SK-N-SH (cell line): ENCODE data around the gene MCM5.

ENCODE experiments used
- GABPA ChIP-seq: IDR thresholded peaks from 2 replicates; pipeline ENCODE4 v1.4.0; 2012; ENCODE audit warnings: low read depth, mild to moderate bottlenecking
- RCOR1 ChIP-seq: fragments of 150-350 bp; IDR thresholded peaks from 2 replicates; pipeline ENCODE4 v1.6.1; 2017; ENCODE audit warnings: antibody characterized with exemption, low read length
- SIN3A ChIP-seq: IDR thresholded peaks from 2 replicates; pipeline ENCODE4 v1.6.1; 2012; ENCODE audit warnings: low read depth, mild to moderate bottlenecking, low read length, moderate library complexity, borderline replicate concordance
- SMC3 ChIP-seq: IDR thresholded peaks from 2 replicates; pipeline ENCODE4 v1.6.1; 2012; ENCODE audit warnings: low read depth, low read length, improper control_type of control experiment
- TF ChIP-seq, protein P1 (sequence below): fragments of 150-350 bp; IDR thresholded peaks from 2 replicates; pipeline ENCODE4 v1.6.1; 2017; ENCODE audit warnings: antibody characterized with exemption, low read length, low read depth, borderline replicate concordance
- TF ChIP-seq, protein P2 (sequence below): fragments of 200-600 bp; sonication (generic); IDR thresholded peaks from 2 replicates; pipeline ENCODE4 v1.6.1; 2017; ENCODE audit warnings: antibody characterized with exemption, mild to moderate bottlenecking, moderate library complexity
- TF ChIP-seq, protein P3 (sequence below): IDR thresholded peaks from 2 replicates; pipeline ENCODE4 v1.4.0; 2012; ENCODE audit warnings: low read depth, borderline replicate concordance

DNA sequence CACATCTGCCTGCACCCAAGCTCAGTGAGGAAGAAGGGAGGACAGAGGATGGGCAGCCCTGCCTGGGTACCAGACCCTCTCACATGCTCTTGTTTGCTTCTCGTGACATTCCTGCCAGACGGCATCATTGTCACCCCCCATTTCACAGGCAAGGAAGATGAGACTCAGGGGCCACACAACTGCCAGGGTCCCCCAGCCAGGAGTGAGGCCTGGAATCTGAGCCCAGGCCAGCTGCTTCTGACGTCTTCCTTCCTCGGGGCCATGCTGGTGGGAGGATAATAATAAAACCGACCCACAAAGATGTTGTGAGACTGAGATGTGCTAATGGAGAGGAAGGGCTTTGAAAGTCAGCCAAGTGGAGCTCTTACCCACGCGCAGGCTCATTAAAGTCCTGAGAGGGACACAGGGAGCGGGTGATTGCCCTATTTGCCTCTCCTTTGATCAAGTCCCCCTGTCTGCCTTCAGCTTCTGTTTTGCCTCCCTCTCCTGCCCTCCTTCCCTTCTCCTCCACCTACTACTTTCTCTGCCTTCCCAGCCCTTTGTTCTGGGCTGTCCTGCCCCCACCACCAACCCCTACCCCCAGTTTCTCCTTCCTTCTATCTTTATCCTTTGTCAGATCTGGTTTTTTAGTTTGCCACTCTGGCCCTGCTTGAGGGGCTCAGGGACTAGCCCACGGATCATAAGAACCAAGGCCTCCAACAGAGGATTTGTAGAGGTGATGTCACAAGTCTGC, 62.7 kb downstream of the MCM5 start:
- TF ChIP-seq RCOR1 (no peak), SMC3 (no peak), SIN3A (no peak), GABPA (no peak)
- TF ChIP-seq, protein P1, sequence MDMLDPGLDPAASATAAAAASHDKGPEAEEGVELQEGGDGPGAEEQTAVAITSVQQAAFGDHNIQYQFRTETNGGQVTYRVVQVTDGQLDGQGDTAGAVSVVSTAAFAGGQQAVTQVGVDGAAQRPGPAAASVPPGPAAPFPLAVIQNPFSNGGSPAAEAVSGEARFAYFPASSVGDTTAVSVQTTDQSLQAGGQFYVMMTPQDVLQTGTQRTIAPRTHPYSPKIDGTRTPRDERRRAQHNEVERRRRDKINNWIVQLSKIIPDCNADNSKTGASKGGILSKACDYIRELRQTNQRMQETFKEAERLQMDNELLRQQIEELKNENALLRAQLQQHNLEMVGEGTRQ: no peak
- TF ChIP-seq, protein P2, sequence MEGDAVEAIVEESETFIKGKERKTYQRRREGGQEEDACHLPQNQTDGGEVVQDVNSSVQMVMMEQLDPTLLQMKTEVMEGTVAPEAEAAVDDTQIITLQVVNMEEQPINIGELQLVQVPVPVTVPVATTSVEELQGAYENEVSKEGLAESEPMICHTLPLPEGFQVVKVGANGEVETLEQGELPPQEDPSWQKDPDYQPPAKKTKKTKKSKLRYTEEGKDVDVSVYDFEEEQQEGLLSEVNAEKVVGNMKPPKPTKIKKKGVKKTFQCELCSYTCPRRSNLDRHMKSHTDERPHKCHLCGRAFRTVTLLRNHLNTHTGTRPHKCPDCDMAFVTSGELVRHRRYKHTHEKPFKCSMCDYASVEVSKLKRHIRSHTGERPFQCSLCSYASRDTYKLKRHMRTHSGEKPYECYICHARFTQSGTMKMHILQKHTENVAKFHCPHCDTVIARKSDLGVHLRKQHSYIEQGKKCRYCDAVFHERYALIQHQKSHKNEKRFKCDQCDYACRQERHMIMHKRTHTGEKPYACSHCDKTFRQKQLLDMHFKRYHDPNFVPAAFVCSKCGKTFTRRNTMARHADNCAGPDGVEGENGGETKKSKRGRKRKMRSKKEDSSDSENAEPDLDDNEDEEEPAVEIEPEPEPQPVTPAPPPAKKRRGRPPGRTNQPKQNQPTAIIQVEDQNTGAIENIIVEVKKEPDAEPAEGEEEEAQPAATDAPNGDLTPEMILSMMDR: no peak
- TF ChIP-seq, protein P3, sequence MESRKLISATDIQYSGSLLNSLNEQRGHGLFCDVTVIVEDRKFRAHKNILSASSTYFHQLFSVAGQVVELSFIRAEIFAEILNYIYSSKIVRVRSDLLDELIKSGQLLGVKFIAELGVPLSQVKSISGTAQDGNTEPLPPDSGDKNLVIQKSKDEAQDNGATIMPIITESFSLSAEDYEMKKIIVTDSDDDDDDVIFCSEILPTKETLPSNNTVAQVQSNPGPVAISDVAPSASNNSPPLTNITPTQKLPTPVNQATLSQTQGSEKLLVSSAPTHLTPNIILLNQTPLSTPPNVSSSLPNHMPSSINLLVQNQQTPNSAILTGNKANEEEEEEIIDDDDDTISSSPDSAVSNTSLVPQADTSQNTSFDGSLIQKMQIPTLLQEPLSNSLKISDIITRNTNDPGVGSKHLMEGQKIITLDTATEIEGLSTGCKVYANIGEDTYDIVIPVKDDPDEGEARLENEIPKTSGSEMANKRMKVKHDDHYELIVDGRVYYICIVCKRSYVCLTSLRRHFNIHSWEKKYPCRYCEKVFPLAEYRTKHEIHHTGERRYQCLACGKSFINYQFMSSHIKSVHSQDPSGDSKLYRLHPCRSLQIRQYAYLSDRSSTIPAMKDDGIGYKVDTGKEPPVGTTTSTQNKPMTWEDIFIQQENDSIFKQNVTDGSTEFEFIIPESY: no peak
